ENCODE measurements around the gene FAM50B.

DNA sequence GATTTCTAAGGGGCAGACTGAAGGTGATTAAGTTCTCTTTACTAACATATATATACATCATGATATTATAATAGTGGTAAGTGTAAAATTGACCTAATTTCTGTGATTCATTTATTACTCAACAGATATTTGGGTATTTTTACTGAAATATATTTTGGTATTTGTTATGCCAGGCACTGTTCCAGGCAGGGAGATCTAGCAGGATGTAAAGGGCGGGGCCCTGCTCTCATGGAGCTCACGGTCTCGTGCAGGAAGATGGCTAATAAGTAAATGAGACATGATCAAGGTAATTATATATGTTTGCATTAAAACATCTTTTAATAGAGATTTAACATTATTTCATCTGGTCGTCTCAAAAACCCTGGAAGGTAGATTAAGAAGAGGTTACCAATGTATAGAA, 27.7 kb downstream of the FAM50B start:
- TF ChIP-seq CTCF (IDR thresholded peaks at IDR 0.05), result no peak
- TF ChIP-seq POLR2A (IDR thresholded peaks at IDR 0.05), result no peak

Data from esophagus squamous epithelium (tissue), 4 donors.